Measurements from ENCODE around the gene NAA40. TPM values are rescaled to one million over a fixed set of nuclear protein-coding genes. Genes with fewer than 3 reads are reported as not detected.

Gene NAA40
- 10 to 100 TPM; 15.4 to 25.5 TPM for total RNA-seq

GRCh38 chr11:63938479-63939396 is at the start of gene NAA40:
NAA40 (plus strand) TSS chr11:63939002; CDS start chr11:63939097, 95 bp downstream.
- Histone ChIP-seq H3K9me3 (no peaks in the 10 kb centered on the region), H3K4me1 (peaks cover 0 to 38% of the 10 kb centered on the region in 2 donors), H3K27ac (peak within 1 kb of the TSS; percentile 85 to 88), H3K27me3 (no peaks in the 10 kb centered on the region), H3K36me3 (no peaks in the 10 kb centered on the region), H3K4me3 (peak within 1 kb of the TSS; percentile 73 to 79)
- peak; percentile 86 for DNase-seq (ENCODE audit: low spot score)
- TF ChIP-seq CTCF (IDR thresholded peaks at IDR 0.05) = peak in 1 of 2 donors; percentile 44

GRCh38 chr11:63889344-63889743 is 49.5 kb upstream of the NAA40 start:
- H3K36me3 ChIP-seq = no peaks in the 10 kb centered on the region
- no peak for TF ChIP-seq CTCF (IDR thresholded peaks at IDR 0.05)
- DNase-seq (ENCODE audit: low spot score) = no peak
- no peak overlapping the region for H3K4me3 ChIP-seq
- peaks cover 0 to 44% of the 10 kb centered on the region in 2 donors for H3K4me1 ChIP-seq
- peak overlapping the region; percentile 75 to 82 for H3K27ac ChIP-seq
- H3K9me3 ChIP-seq = no peaks in the 10 kb centered on the region
- no peaks in the 10 kb centered on the region for H3K27me3 ChIP-seq

- no peaks in the 10 kb centered on the region for H3K27me3 ChIP-seq
- no peak overlapping the region for H3K27ac ChIP-seq
- H3K4me3 ChIP-seq = no peak overlapping the region
- H3K4me1 ChIP-seq = peaks cover 0 to 39% of the 10 kb centered on the region in 2 donors
- peaks cover 4% of the 10 kb centered on the region for H3K36me3 ChIP-seq
- no peak for TF ChIP-seq CTCF (IDR thresholded peaks at IDR 0.05)
- no peak for DNase-seq (ENCODE audit: low spot score)
- H3K9me3 ChIP-seq = no peaks in the 10 kb centered on the region
Measured at GRCh38 chr11:63890368-63890767, 48.4 kb upstream of the NAA40 start.

- Histone ChIP-seq H3K27me3 (no peaks in the 10 kb centered on the region), H3K9me3 (no peaks in the 10 kb centered on the region), H3K4me1 (peaks cover 0 to 48% of the 10 kb centered on the region in 2 donors), H3K27ac (no peak overlapping the region), H3K4me3 (no peak overlapping the region), H3K36me3 (peaks cover 20% of the 10 kb centered on the region)
- TF ChIP-seq CTCF (IDR thresholded peaks at IDR 0.05) = no peak
- no peak for DNase-seq (ENCODE audit: low spot score)
Measured at GRCh38 chr11:63892228-63892627, 46.6 kb upstream of the NAA40 start.

- Histone ChIP-seq H3K27me3 (no peaks in the 10 kb centered on the region), H3K27ac (no peak overlapping the region), H3K9me3 (no peaks in the 10 kb centered on the region), H3K4me3 (no peak overlapping the region), H3K36me3 (peaks cover 28% of the 10 kb centered on the region), H3K4me1 (peaks cover 0 to 47% of the 10 kb centered on the region in 2 donors)
- no peak for TF ChIP-seq CTCF (IDR thresholded peaks at IDR 0.05)
- DNase-seq (ENCODE audit: low spot score) = no peak
Measured at GRCh38 chr11:63893355-63893754, 45.4 kb upstream of the NAA40 start.
